Karpas-422 (cell line): ENCODE results near the gene TVP23B. TPM values are rescaled to one million over a fixed set of nuclear protein-coding genes. Genes with fewer than 3 reads are reported as not detected.
"Not testable (repeated sequence)": the region's sequence is repeated elsewhere in the genome, so short reads cannot be mapped to it uniquely, and the experiment has no call there.

Experiments used
- DNase-seq: peaks from one replicate; pipeline ENCODE4 v3.0.0-alpha.2; 2015
- H2AFZ ChIP-seq: fragments of 200-600 bp; sonication (generic); 2 replicates; pipeline ENCODE4 v1.6.1; 2014; ENCODE audit warnings: antibody characterized with exemption, low read length, mixed read lengths
- H3K27ac ChIP-seq: fragments of 200-600 bp; sonication (generic); 2 replicates; pipeline ENCODE4 v1.5.1; 2014; ENCODE audit warnings: mild to moderate bottlenecking, low read length, moderate library complexity
- H3K27me3 ChIP-seq: fragments of 200-600 bp; sonication (generic); 2 replicates; pipeline ENCODE4 v1.6.1; 2014; ENCODE audit warnings: low read length, mixed read lengths
- H3K36me3 ChIP-seq: fragments of 200-600 bp; sonication (generic); 2 replicates; pipeline ENCODE4 v1.6.1; 2014; ENCODE audit warnings: low read length, mixed read lengths; ENCODE audit not compliant: insufficient read depth
- H3K4me1 ChIP-seq: fragments of 200-600 bp; sonication (generic); 2 replicates; pipeline ENCODE4 v1.6.1; 2014; ENCODE audit warnings: mild to moderate bottlenecking, low read length, mixed read lengths
- H3K4me2 ChIP-seq: fragments of 200-600 bp; sonication (generic); 2 replicates; pipeline ENCODE4 v1.6.1; 2014; ENCODE audit warnings: low read length, low read depth, mild to moderate bottlenecking; ENCODE audit not compliant: poor library complexity, severe bottlenecking
- H3K4me3 ChIP-seq: fragments of 200-600 bp; sonication (generic); 2 replicates; pipeline ENCODE4 v1.5.1; 2014; ENCODE audit warnings: mild to moderate bottlenecking, antibody characterized with exemption, low read length, mixed read lengths
- H3K79me2 ChIP-seq: fragments of 200-600 bp; sonication (generic); 2 replicates; pipeline ENCODE4 v1.6.1; 2014; ENCODE audit warnings: mild to moderate bottlenecking, low read length, mixed read lengths
- H3K9ac ChIP-seq: fragments of 200-600 bp; sonication (generic); 2 replicates; pipeline ENCODE4 v1.6.0; 2014; ENCODE audit warnings: low read length
- H3K9me2 ChIP-seq: fragments of 200-600 bp; sonication (generic), shearing (Covaris generic); replicated peaks from 2 replicates; pipeline ENCODE4 v1.6.0; 2014; ENCODE audit warnings: mild to moderate bottlenecking, low read length, moderate library complexity; ENCODE audit not compliant: insufficient read depth
- H3K9me3 ChIP-seq: fragments of 300-700, 200-600 bp; sonication (generic); 2 replicates; pipeline ENCODE4 v1.6.1; 2014; ENCODE audit warnings: low read length, mixed read lengths
- H4K20me1 ChIP-seq: fragments of 200-600 bp; sonication (generic); 2 replicates; pipeline ENCODE4 v1.6.1; 2014; ENCODE audit warnings: mild to moderate bottlenecking, antibody characterized with exemption, low read length, low read depth; ENCODE audit not compliant: insufficient read depth
- total RNA-seq: library from RNA; depleted of rRNA; stranded (reverse); fragments of >200 nt; shearing (Covaris generic); gene quantifications from 2 replicates; pipeline ENCODE4 v1.2.3, GENCODE V29; 2014; ENCODE audit warnings: low replicate concordance

The TVP23B gene
- total RNA-seq, 1 experiment from 2014 or later: 26.8 TPM

DNA sequence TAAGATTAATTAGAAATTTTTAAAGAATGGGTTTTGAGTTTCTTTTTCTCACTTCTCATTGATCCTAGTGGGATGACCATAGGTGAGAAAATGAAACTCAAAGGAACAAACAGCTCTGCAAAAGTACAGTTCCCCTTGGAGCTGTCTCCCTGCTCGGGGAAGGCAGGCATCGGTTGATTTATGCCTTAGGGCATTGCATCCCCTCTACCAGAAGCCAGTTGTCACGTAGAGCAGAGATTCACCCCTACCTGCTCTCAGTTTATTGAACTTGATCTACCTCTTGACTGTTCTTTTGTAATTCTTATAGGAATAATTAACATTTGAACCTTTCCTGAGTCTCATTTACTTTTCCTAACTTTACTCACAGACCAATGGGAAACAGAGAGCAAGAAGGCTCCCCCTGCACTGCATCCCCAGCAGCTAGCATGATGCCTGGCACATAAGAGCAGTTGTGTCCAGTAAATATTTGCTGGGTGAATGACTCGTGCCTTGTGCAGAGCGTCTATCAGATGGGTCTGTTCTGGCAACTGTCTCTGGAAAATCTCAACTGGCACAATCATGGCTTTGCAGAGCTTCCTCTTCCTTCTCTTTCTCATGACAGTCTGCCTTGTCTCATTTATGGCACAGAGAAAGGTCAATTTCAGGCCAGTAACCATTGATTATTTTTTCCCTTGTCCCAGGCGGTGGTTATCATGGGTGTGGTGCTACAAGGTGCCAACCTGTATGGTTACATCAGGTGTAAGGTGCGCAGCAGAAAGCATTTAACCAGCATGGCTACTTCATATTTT, 22.7 kb downstream of the TVP23B start:
- peaks cover 13% of the 10 kb centered on the region for H3K36me3 ChIP-seq
- H3K9me3 ChIP-seq, H3K9me2 ChIP-seq, H3K27ac ChIP-seq, H3K4me2 ChIP-seq, H3K27me3 ChIP-seq, H3K4me3 ChIP-seq, H4K20me1 ChIP-seq, H2AFZ ChIP-seq, DNase-seq, H3K9ac ChIP-seq, H3K4me1 ChIP-seq, H3K79me2 ChIP-seq: not testable (repeated sequence)

DNA sequence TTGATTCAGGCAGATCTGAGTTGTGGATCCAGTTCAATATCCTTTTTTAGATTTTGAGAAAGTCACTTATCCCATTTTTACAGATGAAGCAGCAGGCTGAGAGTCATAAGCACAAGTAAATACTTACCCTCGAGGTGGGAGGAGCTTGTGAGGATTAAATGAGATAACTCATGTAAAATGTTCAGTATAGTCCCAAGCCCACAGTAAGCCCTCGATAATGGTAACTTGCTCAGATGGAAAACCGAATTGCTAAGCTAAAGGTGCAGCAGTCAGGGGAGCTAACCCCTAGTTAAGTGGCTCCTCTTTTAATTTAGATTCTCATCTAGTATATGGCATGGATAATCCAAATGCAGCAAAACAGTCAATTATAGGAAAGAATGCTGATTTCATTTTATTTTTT, 34.9 kb downstream of the TVP23B start:
- H3K9me2 ChIP-seq, H4K20me1 ChIP-seq, H2AFZ ChIP-seq, H3K9ac ChIP-seq, H3K4me2 ChIP-seq, DNase-seq, H3K4me3 ChIP-seq, H3K27me3 ChIP-seq, H3K36me3 ChIP-seq, H3K9me3 ChIP-seq, H3K4me1 ChIP-seq, H3K27ac ChIP-seq, H3K79me2 ChIP-seq: not testable (repeated sequence)

DNA sequence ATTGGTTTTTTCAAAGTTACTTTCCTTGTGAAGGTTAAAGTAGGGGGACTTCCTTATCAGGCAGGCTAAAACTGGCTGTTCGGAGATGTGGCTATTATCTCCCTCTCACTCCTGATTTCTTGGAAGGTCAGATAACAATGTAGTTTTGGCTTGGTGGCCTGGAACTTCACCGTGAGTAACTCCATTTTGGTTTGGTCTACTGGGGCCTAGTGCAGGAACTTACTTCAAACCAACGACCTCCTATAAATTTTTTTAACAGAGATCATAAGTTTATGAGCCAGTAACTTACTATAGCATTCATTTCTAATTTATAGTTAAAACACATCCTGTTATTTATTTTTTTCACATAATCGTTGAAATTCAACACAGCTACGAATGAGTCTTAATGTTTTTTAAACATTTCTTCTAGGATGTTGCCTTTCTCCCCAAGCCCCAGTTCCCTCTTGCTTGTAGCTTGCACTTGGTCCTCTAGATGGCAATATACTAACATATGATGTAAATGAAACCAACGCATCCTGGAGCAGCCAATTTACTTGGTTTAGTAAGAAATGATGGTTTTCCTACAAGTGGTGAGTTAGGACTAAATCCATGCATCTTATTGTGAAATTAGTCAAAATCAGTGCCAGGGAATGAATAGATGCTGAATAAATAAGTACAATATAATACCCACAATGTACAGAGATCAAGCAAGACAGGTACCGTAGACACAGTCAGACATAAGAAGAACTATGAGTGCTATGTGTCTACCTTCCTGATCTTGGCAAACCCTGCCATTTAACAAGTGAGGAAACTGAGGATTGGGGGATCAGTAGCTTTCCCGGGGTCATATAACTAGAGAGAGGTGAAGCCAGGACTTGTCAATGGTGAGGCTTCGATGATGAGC, 35.7 kb downstream of the TVP23B start:
- not testable (repeated sequence) for H3K4me3 ChIP-seq, H3K4me2 ChIP-seq, H3K36me3 ChIP-seq

DNA sequence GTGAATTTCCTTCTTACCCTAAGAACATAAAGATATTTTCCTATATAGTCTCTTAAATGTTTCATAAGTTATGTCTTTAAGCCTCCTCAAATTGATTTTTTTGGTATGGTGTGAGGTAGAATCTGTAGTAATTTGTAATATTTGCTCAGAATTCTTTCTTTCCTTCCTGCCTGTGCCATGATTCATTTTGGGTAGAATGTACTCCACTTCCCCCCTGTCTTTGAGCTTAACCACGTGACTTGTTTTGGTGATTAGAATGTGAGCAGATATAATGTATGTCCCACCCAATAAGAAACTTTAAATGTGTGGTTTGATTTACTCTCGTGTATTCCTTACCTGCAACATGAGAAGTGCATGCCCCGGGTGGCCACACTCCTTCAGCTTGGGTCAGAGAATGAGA, 40.4 kb downstream of the TVP23B start:
- not testable (repeated sequence) for H3K36me3 ChIP-seq, H2AFZ ChIP-seq, H3K79me2 ChIP-seq, H3K4me1 ChIP-seq, H3K9me3 ChIP-seq, H3K4me2 ChIP-seq, H3K27me3 ChIP-seq, H3K4me3 ChIP-seq, H3K9me2 ChIP-seq, H4K20me1 ChIP-seq, H3K27ac ChIP-seq, H3K9ac ChIP-seq
- peak; percentile 26 for DNase-seq

More for the DNA sequence above, 35.7 kb downstream of the TVP23B start:
- H3K79me2 ChIP-seq, H3K4me1 ChIP-seq, H4K20me1 ChIP-seq, H2AFZ ChIP-seq, H3K27ac ChIP-seq, H3K9me3 ChIP-seq, H3K9ac ChIP-seq, H3K9me2 ChIP-seq, H3K27me3 ChIP-seq: not testable (repeated sequence)
- DNase-seq: peak; percentile 88

DNA sequence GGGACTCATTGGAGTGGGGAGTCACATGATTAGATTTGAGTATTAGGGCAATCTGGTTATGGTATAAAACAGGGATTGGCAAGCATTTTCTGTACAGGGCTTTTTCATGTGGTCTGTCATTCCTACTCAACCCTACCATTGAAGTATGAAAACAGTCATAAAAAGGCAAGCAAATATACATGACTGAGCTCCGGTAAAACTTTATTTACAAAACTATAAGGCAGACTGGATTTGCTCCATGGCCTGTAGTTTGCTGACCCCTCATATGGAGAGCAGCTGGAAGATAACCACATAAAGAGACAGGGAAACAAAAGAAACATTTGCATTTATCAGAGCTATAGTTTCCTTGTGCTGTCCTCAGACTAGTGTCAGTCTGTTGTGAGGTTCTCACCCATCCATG, 46.6 kb downstream of the TVP23B start:
- H3K9me2 ChIP-seq, H3K4me3 ChIP-seq, H4K20me1 ChIP-seq, DNase-seq, H3K4me1 ChIP-seq, H3K79me2 ChIP-seq, H3K9ac ChIP-seq, H3K4me2 ChIP-seq, H2AFZ ChIP-seq, H3K9me3 ChIP-seq, H3K27me3 ChIP-seq, H3K27ac ChIP-seq, H3K36me3 ChIP-seq: not testable (repeated sequence)

DNA sequence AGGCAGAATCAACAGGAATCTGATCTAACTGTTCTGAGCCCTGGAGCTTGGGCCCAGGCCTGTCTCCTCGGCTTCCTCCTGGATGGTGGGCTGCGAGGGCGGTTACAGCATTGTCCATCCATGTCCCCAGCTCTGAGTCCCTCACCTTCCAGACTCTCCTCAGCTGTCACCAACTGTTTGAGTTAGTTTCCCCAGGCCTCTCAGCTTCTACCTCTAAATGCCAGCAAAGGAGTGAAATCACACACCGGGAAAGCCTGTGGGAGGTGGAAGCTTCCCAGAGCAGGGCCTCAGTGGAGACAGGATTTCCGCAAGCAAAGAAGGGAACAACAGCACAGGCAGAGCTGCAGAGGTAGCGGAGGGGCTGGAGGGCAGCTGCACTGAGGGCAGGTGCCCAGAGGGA, 67.5 kb downstream of the TVP23B start:
- H3K27ac ChIP-seq: no peak overlapping the region
- H3K27me3 ChIP-seq: no peaks in the 10 kb centered on the region
- H3K9ac ChIP-seq: no peak overlapping the region
- no peaks in the 10 kb centered on the region for H3K9me2 ChIP-seq
- no peaks in the 10 kb centered on the region for H3K9me3 ChIP-seq
- peaks cover 24% of the 10 kb centered on the region for H3K4me1 ChIP-seq
- no peaks in the 10 kb centered on the region for H3K36me3 ChIP-seq
- H4K20me1 ChIP-seq: no peaks in the 10 kb centered on the region
- H2AFZ ChIP-seq: no peak overlapping the region
- H3K79me2 ChIP-seq: no peaks in the 10 kb centered on the region
- DNase-seq: no peak
- H3K4me2 ChIP-seq: no peak overlapping the region
- H3K4me3 ChIP-seq: no peak overlapping the region

DNA sequence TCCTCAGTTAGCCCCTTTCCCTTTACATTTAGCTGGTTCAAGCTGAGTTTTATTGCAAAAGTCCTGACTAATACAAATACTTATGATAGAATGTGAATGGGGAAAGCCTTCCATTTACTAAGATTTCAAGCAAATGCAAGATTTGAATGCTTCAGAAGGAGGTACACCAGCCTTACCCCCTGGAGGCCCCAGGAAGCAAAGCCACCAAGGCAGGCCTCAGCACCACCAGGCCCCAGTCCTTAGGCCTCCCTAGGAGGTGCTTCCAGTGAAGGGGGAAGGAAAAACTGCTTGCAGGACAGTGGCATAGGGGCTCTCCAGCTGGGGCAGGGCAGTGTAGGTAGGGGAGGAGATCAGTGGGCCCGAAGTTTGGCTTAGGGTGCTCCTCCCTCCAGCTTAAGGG, 69.7 kb downstream of the TVP23B start:
- H3K9me3 ChIP-seq: no peaks in the 10 kb centered on the region
- DNase-seq: peak; percentile 59
- peaks cover 37% of the 10 kb centered on the region for H3K4me1 ChIP-seq
- H3K9ac ChIP-seq: peak overlapping the region; percentile 34; the same call in 1 of the 2 replicates
- peak overlapping the region; percentile 14 for H3K4me2 ChIP-seq
- H2AFZ ChIP-seq: peak overlapping the region; percentile 44
- H3K27ac ChIP-seq: peak overlapping the region; percentile 77
- no peaks in the 10 kb centered on the region for H4K20me1 ChIP-seq
- H3K27me3 ChIP-seq: no peaks in the 10 kb centered on the region
- H3K79me2 ChIP-seq: peaks cover 16% of the 10 kb centered on the region
- H3K9me2 ChIP-seq: no peaks in the 10 kb centered on the region
- no peak overlapping the region for H3K4me3 ChIP-seq
- H3K36me3 ChIP-seq: no peaks in the 10 kb centered on the region

DNA sequence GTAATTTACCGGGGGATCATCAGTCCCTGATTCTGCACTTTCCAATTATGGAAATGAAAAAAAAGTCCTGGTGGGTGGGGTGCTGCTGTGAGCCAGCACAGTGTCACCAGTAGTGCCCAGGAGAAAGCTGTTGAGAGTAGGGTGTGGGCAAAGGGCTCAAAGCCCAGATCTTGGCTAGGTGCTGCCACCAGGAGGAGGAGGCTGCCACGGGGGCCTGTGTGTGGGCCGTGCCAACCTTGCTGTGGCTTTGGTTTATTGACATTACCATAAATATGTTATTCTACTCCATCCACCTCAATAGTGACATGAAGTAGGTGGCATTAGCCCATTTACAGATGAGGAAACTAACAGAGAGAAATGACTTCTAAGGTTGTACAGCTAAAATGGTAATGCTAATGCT, 70.2 kb downstream of the TVP23B start:
- no peaks in the 10 kb centered on the region for H4K20me1 ChIP-seq
- H2AFZ ChIP-seq: peak overlapping the region; percentile 44; the same call in 1 of the 2 replicates
- peak overlapping the region; percentile 34; the same call in 1 of the 2 replicates for H3K9ac ChIP-seq
- peak; percentile 64 for DNase-seq
- no peaks in the 10 kb centered on the region for H3K36me3 ChIP-seq
- H3K4me3 ChIP-seq: no peak overlapping the region
- H3K79me2 ChIP-seq: peaks cover 18% of the 10 kb centered on the region
- H3K27me3 ChIP-seq: no peaks in the 10 kb centered on the region
- H3K27ac ChIP-seq: peak overlapping the region; percentile 77
- H3K9me2 ChIP-seq: no peaks in the 10 kb centered on the region
- peak overlapping the region; percentile 14 for H3K4me2 ChIP-seq
- H3K4me1 ChIP-seq: peaks cover 37% of the 10 kb centered on the region
- H3K9me3 ChIP-seq: no peaks in the 10 kb centered on the region
